NCI-H1436 (cell line): ENCODE data around the gene ACOXL.

Experiments
- DNase-seq: peaks from one replicate; lab custom pipeline; 2025; lab: John Stamatoyannopoulos, UW

Gene ACOXL

GRCh38 chr2:110794390-110794789 is 62.0 kb downstream of the ACOXL start:
- DNase-seq, result no peak

- no peak for DNase-seq
These were observed 62.6 kb downstream of the ACOXL start for GRCh38 chr2:110794951-110795350.

GRCh38 chr2:110796716-110797301 is 64.4 kb downstream of the ACOXL start:
- no peak for DNase-seq

- no peak for DNase-seq
These were observed 67.0 kb downstream of the ACOXL start for GRCh38 chr2:110799376-110799775.

GRCh38 chr2:110800611-110801402 is 68.4 kb downstream of the ACOXL start:
- no peak for DNase-seq

- DNase-seq, result no peak
These were observed 70.0 kb downstream of the ACOXL start for GRCh38 chr2:110802208-110802932.

GRCh38 chr2:110804433-110804832 is 72.1 kb downstream of the ACOXL start:
- no peak for DNase-seq

GRCh38 chr2:110804915-110805314 is 72.5 kb downstream of the ACOXL start:
- no peak for DNase-seq

- DNase-seq, result no peak
These were observed 73.6 kb downstream of the ACOXL start for GRCh38 chr2:110805894-110806452.

GRCh38 chr2:110807522-110807921 is 75.1 kb downstream of the ACOXL start:
- DNase-seq, result no peak

GRCh38 chr2:110810404-110810803 is 78.0 kb downstream of the ACOXL start:
- DNase-seq, result no peak

GRCh38 chr2:110812726-110813645 is 80.6 kb downstream of the ACOXL start:
- no peak for DNase-seq

- no peak for DNase-seq
These were observed 81.5 kb downstream of the ACOXL start for GRCh38 chr2:110813896-110814295.

- no peak for DNase-seq
These were observed 83.6 kb downstream of the ACOXL start for GRCh38 chr2:110815938-110816337.

GRCh38 chr2:110816404-110817365 is 84.3 kb downstream of the ACOXL start:
- DNase-seq, result no peak

- no peak for DNase-seq
These were observed 86.6 kb downstream of the ACOXL start for GRCh38 chr2:110818767-110819481.

- no peak for DNase-seq
These were observed 87.3 kb downstream of the ACOXL start for GRCh38 chr2:110819711-110820110.

GRCh38 chr2:110820128-110820527 is 87.8 kb downstream of the ACOXL start:
- no peak for DNase-seq

GRCh38 chr2:110823165-110823564 is 90.8 kb downstream of the ACOXL start:
- no peak for DNase-seq

- no peak for DNase-seq
These were observed 95.1 kb downstream of the ACOXL start for GRCh38 chr2:110827511-110827910.
